ENCODE results near the gene FBP2.
"Not testable (repeated sequence)": the region's sequence is repeated elsewhere in the genome, so short reads cannot be mapped to it uniquely, and the experiment has no call there.

FBP2 gene

DNA sequence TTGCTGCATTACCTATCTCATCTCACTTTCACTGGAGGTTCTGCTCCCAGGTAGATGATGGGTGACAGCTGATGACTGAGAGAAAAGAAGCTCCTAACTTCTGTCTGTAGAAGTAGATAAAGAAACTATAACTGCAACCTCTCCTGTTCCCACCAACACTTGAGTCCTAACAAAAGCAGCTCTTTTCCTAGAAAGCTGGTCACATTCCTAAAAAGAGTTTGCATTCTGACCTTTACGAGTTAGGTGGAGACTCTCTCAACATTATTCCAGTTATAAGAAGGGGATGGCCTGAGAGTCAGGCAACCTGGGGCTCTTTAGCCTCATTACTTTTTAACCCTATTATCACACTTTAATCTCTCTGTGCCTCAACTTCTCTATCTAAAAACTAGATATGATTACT lies 47.7 kb downstream of the FBP2 start:
- TF ChIP-seq, protein P1, sequence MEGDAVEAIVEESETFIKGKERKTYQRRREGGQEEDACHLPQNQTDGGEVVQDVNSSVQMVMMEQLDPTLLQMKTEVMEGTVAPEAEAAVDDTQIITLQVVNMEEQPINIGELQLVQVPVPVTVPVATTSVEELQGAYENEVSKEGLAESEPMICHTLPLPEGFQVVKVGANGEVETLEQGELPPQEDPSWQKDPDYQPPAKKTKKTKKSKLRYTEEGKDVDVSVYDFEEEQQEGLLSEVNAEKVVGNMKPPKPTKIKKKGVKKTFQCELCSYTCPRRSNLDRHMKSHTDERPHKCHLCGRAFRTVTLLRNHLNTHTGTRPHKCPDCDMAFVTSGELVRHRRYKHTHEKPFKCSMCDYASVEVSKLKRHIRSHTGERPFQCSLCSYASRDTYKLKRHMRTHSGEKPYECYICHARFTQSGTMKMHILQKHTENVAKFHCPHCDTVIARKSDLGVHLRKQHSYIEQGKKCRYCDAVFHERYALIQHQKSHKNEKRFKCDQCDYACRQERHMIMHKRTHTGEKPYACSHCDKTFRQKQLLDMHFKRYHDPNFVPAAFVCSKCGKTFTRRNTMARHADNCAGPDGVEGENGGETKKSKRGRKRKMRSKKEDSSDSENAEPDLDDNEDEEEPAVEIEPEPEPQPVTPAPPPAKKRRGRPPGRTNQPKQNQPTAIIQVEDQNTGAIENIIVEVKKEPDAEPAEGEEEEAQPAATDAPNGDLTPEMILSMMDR (IDR thresholded peaks at IDR 0.05; ENCODE audit: insufficient read depth, missing control alignments): no peak
- no peak for DNase-seq (ENCODE audit: insufficient read length, low spot score)
- FAIRE-seq: no peak

DNA sequence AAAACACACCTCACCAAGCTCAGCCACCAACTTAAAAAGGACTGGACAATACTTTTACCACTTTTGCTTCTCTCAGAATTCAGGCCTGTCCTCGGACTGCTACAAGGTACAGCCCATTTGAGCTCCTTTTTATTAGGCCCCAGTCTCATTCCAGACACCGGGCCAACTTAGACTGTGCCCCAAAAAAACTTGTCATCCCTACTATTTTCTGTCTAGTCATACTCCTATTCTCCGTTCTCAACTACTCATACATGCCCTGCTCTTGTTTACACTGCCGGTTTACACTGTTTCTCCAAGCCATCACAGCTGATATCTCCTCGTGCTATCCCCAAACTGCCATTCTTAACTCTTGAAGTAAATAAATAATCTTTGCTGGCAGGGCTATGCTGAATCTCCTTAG lies 49.3 kb downstream of the FBP2 start:
- FAIRE-seq; DNase-seq (ENCODE audit: insufficient read length, low spot score): not testable (repeated sequence)

GRCh38 chr9:94538908-94539307 lies 54.7 kb downstream of the FBP2 start:
- DNase-seq (ENCODE audit: insufficient read length, low spot score) (no peak), FAIRE-seq (no peak)
- TF ChIP-seq, protein P1 (IDR thresholded peaks at IDR 0.05; ENCODE audit: insufficient read depth, missing control alignments): no peak

DNA sequence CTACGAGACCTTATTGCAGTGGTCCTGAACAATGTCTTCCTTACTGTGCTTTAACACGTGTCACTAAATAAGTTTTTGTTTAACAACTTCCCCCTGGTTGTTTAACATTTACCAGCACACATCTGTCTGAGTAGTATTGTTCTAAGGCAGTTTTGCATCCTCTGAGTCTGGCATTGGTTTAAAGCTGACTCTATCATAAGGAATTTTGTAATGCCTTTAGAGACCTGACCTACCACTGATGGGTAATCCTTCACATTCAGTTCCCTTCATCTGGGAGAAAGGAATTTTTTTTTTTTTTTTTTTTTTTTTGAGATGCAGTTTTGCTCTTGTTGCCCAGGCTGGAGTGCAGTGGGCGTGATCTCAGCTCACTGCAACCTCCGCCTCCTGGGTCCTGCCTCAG lies 58.7 kb downstream of the FBP2 start:
- TF ChIP-seq, protein P1 (IDR thresholded peaks at IDR 0.05; ENCODE audit: insufficient read depth, missing control alignments): no peak
- FAIRE-seq (no peak), DNase-seq (ENCODE audit: insufficient read length, low spot score) (no peak)

DNA sequence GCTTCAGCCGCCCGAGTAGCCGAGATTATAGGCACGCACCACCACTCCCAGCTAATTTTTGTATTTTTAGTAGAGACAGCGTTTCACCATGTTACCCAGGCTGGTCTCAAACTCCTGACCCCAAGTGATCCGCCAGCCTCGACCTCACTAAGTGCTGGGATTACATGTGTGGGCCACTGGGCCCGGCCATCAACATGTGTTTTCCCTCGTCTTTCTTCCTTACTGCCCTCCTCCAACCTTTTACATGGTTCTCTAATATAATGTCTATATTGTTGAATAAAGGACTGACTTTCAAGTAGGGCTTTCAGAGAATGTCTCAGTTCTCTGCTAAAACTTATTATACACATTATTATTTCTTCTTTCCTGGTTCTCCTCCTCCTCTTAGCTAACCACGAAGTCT lies 60.0 kb downstream of the FBP2 start:
- no peak for FAIRE-seq
- DNase-seq (ENCODE audit: insufficient read length, low spot score): no peak
- TF ChIP-seq, protein P1 (IDR thresholded peaks at IDR 0.05; ENCODE audit: insufficient read depth, missing control alignments): no peak

GRCh38 chr9:94533155-94533554 lies 60.5 kb downstream of the FBP2 start:
- TF ChIP-seq, protein P1 (IDR thresholded peaks at IDR 0.05; ENCODE audit: insufficient read depth, missing control alignments): no peak
- no peak for FAIRE-seq
- no peak for DNase-seq (ENCODE audit: insufficient read length, low spot score)

DNA sequence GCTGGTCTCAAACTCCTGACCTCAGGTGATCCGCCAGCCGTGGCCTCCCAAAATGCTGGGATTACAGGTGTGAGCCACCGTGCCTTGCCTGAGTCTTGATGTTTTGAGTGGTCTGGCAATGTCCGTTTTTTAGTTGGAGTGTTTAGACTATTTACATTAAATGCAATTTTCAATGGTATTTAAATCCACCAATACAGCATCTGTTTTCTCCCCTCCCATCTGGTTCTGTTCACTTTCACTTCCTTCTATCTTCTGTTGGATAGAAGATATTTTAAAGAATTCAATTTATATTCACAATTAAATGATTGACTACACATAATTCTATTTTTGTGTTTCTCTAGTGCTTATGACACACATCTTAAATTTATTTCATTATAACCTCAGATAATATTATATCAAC lies 64.7 kb downstream of the FBP2 start:
- TF ChIP-seq, protein P1 (IDR thresholded peaks at IDR 0.05; ENCODE audit: insufficient read depth, missing control alignments): no peak
- no peak for DNase-seq (ENCODE audit: insufficient read length, low spot score)
- FAIRE-seq: no peak

DNA sequence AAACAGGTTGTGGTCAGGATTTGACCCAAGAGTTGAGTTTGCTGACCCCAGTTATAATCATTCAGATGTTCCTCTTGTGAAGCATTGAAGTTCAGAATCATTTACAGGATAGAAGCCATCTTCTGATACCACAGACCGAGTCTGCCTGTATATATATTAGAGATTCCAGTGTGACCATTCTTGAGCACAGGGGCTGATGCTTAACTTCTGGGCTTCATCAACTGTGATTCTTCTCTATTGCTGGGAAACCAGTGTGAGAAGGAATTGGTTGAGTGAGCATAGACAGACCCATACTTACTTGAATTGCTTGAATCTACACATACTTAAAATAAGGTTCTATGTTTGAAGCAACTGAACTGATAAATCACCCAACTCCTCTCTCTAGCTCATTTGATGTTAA lies 66.7 kb downstream of the FBP2 start:
- DNase-seq (ENCODE audit: insufficient read length, low spot score): no peak
- no peak for FAIRE-seq
- TF ChIP-seq, protein P1 (IDR thresholded peaks at IDR 0.05; ENCODE audit: insufficient read depth, missing control alignments): no peak

All from D721Med (cell line).